KBM-7 (cell line): Measurements from ENCODE around the gene CC2D1B.
"Not testable (repeated sequence)": the region's sequence is repeated elsewhere in the genome, so short reads cannot be mapped to it uniquely, and the experiment has no call there.

Source experiments
- DNase-seq: peaks from one replicate; pipeline ENCODE4 v3.0.0-alpha.2; 2015
- in situ Hi-C: fragments of 300-500 bp; cut with MboI; formaldehyde crosslinking; loops from 2 replicates; pipeline ENCODE4 v1.14.3; 2020; ENCODE audit warnings: low sequenced_read_pairs, low pct_unique_long_range_greater_than_20kb, mixed read lengths

Gene CC2D1B, protein sequence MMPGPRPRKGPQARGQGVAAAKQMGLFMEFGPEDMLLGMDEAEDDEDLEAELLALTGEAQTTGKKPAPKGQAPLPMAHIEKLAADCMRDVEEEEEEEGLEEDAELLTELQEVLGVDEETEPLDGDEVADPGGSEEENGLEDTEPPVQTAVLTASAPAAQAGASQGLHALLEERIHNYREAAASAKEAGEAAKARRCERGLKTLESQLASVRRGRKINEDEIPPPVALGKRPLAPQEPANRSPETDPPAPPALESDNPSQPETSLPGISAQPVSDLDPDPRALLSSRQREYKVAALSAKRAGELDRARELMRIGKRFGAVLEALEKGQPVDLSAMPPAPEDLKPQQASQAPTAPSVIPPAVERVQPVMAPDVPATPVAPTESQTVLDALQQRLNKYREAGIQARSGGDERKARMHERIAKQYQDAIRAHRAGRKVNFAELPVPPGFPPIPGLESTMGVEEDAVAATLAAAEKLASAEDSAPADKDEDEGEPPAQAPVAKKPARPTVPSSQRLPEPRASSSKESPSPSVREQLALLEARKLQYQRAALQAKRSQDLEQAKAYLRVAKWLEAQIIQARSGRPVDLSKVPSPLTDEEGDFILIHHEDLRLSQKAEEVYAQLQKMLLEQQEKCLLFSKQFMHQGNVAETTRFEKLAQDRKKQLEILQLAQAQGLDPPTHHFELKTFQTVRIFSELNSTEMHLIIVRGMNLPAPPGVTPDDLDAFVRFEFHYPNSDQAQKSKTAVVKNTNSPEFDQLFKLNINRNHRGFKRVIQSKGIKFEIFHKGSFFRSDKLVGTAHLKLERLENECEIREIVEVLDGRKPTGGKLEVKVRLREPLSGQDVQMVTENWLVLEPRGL

DNA sequence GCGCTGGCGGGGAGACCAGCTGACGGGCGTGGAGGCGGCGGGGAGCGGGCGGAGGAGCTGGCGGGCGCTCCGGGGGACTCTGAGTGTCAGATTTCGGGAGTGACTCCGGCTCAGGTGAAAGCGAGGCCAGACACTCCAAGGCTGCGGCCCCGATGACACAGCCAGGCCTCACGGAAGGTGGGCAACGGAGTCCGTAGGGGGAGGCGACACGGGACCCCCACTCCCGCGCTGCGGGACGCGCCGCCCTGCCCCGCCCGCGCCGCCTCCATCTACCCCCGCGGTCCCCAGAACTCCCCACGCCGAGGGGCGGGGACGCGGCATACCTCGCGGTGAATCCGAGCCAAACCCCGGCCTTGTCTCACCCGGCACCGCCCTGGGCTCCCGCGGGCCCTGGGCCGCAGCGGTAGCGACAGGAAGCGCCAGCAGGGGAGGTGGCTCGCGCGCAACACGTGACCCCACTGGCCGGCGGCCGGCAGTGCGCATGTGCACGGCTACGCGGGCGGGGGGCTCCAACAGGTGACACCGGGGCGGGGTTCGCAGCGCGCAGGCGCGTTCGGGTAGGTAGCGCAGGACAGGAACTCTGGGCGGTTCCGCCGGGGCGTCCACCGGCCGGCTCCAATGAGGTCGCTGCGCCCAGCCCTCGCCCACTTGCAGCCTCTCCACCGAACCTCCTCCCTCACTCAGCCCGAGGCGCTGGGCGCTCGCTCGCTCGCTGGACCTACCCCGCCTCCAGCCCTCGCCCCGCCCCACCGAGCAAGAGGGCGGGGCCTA lies at the start of gene CC2D1B:
Gene CC2D1B, minus strand, starts transcription at position 460 of the 771 bp plus-strand sequence. CDS start 1,585 bp downstream, outside the sequence.
- in situ Hi-C loops, result no loop called here
- DNase-seq, result peak; percentile 99

DNA sequence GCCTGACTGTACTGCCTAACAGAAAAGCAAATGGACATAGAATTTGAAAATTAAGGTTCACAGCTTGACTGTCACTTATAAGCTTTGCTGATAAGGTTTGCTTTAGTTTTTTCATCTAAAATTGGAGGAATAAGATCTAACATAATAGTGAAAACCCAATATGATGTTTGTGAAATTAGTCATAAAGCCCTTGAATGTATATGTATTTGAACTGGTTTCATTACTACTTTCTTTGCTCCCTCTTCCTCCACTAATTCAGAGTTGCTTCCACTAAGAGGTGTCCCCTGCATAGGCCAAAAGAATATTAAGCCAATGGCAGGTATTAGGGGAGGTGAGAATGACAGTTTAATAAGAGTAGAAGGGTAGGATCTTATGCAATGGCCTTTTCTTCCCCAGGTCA lies 48.9 kb upstream of the CC2D1B start:
- no peak for DNase-seq
- in situ Hi-C loops, result loop anchor here (25.0 kb wide), 1 partner anchor 272 kb away; the partner anchor contains the start of gene COA7

DNA sequence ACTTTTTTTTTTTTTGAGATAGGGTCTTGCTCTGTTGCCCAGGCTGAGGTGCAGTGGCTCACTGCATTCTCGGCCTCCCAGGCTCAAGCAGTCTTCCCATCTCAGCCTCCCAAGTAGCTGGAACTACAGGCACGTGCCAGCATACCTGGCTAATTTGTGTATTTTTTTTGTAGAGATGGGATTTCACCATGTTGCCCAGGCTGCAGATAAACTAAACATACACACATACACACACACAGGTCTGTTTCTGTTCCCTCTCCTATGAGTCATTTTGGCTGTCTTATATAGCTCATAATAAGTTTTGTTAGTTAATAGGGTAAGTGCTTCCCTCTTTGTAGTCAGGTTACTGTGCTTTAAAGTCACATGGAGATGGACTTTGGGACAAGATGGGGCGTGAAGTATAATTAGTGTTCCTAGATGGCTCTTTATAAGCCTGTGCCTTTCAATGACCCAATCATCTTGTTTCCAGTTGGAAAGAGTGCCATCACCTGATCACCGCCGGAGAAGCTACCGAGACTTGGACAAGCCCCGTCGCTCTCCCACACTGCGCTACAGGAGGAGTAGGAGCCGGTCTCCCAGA lies 47.5 kb upstream of the CC2D1B start:
- in situ Hi-C loops, result loop anchor here (25.0 kb wide), 1 partner anchor 274 kb away; the partner anchor contains the start of gene COA7

DNA sequence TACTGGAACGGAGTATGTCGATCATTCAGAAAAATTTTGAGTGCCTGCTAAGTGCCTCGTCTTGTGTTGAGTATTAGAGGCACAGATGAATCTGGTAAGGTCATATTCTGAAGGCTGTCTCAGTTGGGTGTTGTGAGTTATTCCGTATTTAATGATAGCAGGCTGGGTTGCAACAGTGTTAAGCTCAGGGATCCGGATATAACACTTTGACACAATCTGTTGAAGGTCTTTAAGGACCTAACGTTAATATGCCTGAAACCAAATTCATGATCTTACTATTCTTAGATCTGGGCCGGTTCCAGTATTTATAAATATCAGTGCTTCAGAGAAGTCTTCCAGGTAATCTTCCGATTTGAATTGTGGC lies 39.0 kb upstream of the CC2D1B start:
- in situ Hi-C loops, result loop anchor here (25.0 kb wide), 1 partner anchor 282 kb away; the partner anchor contains the start of gene COA7
- no peak for DNase-seq

More for the DNA sequence above, 47.5 kb upstream of the CC2D1B start:
- no peak for DNase-seq

DNA sequence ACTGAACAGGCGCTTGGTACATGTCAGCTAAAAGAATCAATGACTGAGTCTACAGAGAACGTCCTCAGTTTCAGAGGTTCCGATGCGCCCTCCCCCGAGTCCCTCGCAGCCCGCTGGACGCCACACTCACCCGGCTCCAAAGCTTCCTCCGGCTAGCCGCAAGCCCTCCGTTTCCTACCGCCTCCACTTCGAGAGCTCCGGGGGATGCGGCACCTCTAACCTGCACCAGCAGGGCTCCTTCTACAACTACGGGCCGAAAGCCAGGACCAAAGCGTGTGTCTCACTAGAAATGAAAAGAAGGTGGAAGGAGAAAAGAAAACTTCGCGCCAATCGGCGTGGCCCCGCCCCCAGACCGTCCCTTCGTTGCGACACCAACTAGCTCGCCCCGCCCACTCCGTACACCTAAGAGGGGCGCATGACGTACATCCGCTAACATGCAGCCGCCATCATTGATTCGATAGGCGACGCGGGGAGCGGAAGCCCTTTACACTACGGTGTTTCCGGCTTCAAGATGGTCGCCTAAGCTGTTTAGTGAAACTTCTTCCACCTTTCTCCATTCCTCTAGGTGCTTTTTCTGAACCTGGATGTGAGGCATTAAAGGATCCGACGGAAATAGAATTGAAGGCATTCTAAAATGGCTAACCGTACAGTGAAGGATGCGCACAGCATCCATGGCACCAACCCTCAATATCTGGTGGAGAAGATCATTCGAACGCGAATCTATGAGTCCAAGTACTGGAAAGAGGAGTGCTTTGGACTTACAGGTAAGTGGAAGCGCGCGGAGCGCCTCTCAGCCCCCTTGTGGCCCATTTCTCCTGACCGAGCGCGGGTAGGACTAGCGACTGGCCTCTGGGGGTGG lies 38.3 kb upstream of the CC2D1B start, which contains the start of the genes ORC1 and PRPF38A:
Gene ORC1, minus strand, starts transcription at position 308 of the 859 bp plus-strand sequence. CDS start 2,200 bp downstream, outside the sequence.
Gene PRPF38A, plus strand, starts transcription at position 487 of the 859 bp plus-strand sequence. Its CDS starts 148 bp downstream, at position 635.
- peak; percentile 97 for DNase-seq
- in situ Hi-C loops, result loop anchor here (25.0 kb wide), 1 partner anchor 283 kb away; the partner anchor contains the start of gene COA7

DNA sequence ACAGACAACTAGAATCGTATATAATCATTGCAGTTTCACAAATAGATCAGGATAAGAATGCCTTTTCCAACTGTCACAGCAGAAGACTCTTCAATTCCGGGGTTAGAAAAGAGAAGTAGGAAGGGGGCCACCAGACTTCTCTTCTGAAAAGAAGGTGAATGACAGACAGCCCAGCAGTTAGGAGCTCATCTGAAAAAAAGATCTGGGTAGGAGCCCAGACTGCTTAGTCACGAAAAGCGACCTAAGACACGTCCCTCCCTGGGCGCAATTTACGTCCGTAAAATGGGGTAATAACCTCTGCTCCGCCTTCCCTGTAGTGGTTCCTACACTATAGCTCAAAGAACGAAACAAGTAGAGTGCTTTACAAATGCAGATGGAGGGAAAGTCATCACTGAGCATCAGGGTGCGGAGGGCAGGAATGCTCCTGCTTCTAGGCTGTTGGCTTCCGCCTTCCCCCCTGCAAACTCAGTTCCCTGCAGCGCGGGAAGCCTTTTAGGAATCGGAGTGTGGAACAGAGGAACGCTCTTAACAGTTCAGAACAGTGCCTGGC lies 37.6 kb upstream of the CC2D1B start:
- in situ Hi-C loops, result loop anchor here (25.0 kb wide), 1 partner anchor 284 kb away; the partner anchor contains the start of gene COA7

DNA sequence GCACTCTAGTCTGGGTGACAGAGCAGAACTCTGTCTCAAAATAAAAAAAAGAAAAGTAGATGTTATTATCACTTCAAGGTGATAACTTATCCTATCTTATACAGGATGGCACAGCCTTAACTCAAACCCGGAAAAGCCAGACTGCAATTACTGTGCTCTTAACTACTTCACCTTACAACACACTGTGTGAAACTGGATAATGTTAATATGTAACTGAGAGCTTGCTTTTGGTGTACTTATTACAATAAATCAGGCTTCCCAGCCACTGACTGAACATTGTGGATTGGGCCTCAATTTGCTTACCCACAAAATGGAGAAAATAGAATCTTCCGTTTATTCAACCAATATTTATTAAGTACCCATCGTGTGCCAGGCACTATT lies 36.8 kb upstream of the CC2D1B start:
- in situ Hi-C loops, result loop anchor here (25.0 kb wide), 1 partner anchor 284 kb away; the partner anchor contains the start of gene COA7
- DNase-seq, result no peak

More for the DNA sequence above, 37.6 kb upstream of the CC2D1B start:
- peak; percentile 79 for DNase-seq

DNA sequence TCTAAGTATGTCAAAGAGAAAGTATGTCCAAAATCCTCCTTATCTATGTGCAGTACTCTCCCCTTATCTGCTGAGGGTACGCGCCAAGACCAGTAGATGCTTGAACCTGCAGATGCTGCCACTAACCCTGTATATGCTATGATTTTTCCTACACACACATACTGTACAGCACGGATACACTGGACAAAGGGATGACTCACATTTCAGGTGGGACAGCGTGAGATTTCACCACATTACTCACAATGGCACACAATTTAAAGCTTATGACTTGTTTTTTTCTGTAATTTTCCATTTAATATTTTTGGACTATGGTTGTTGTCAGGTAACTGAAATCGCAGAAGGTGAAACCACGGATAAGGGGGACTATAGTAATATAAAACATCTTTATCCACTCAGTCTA lies 34.1 kb upstream of the CC2D1B start:
- in situ Hi-C loops, result loop anchor here (25.0 kb wide), 1 partner anchor 287 kb away; the partner anchor contains the start of gene COA7

DNA sequence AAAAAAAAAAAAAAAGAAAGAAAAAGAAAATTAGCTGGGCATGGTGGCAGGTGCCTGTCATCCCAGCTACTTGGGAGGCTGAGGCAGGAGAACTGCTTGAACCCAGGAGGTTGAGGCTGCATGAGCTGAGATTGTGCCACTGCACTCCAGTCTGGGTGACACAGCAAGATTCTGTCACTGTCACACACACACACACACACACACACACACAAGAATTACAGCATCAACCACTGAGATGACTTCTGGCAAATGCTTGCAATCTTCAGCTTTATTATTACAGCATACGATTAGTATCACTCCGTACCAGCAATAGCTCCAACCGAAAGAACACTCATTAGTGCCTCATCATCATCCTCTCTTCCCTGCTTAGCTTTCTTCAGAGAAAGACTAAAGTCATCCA lies 33.6 kb upstream of the CC2D1B start:
- no peak for DNase-seq
- in situ Hi-C loops, result loop anchor here (25.0 kb wide), 1 partner anchor 288 kb away; the partner anchor contains the start of gene COA7

More for the DNA sequence above, 34.1 kb upstream of the CC2D1B start:
- DNase-seq, result no peak

DNA sequence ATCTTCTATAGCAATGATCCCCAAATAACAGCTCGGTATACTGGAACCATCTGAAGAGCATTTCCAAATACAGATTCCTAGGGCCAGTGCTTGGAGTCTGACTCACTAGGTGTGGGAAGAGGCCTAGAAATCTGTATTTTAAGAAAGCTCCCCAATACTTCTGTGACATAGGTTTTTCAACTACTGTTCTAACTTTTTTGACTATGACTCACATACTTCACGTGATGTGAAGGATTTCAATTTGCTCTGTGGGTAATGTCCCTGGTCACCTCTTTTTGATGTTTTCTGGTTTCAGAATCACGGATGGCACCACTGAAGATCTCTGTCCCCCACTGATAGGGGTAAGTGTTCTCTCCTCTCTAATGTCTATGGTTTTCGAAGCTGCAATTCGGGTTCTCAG lies 27.2 kb upstream of the CC2D1B start:
- in situ Hi-C loops, result no loop called here

DNA sequence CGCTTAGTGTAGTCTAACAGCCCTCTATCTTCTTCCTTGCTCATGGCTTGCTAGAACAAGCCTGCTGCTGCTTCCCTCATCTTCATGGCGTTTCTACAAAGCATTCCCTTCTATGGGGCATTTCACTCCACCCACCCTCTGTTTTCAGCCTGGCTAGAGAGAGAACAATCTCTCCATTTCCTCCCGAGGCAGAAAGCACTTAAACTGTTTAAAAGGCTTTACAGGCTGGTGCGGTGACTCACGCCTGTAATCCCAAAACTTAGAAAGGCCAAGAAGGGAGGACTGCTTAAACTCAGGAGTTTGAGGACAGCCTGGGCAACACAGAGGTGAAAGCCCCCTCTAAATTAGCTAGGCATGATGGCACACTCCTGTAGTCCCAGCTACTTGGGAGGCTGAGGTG lies 20.5 kb upstream of the CC2D1B start:
- in situ Hi-C loops, result no loop called here
- no peak for DNase-seq

More for the DNA sequence above, 27.2 kb upstream of the CC2D1B start:
- DNase-seq, result no peak

DNA sequence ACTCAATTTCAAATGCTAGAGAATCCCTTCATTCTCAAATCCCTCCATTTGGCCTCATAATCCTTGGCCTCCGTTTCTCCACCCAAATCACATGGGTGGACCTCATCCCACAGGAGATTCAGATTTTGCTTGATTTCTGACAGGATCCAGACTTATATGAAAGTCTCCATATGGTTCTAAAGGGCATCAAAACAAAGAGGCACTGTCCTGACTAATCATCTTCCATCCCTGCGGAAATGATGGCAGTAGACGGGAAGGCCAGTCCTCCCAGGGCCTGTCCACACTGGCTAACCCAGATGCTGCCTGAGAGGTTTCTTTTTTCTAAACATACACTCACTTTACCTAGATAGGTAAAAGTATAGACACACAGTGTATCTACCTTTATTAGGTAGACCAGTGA lies 19.4 kb upstream of the CC2D1B start:
- in situ Hi-C loops, result no loop called here
- no peak for DNase-seq

DNA sequence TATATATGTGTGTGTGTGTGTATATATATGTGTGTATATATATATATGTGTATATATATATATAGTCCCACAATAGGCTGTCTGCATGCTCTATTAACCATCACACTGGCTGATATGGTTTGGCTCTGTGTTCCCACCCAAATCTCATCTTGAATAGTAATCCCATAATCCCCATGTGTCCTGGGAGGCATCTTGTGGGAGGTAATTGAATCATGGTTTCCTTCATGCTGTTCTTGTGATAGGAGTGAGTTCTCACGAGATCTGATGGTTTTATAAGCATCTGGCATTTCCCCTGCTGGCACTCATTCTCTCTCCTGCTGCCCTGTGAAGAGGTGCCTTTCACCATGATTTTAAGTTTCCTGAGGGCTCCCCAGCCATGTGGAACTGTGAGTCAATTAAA lies 3.8 kb upstream of the CC2D1B start:
- DNase-seq, in situ Hi-C loops: not testable (repeated sequence)

DNA sequence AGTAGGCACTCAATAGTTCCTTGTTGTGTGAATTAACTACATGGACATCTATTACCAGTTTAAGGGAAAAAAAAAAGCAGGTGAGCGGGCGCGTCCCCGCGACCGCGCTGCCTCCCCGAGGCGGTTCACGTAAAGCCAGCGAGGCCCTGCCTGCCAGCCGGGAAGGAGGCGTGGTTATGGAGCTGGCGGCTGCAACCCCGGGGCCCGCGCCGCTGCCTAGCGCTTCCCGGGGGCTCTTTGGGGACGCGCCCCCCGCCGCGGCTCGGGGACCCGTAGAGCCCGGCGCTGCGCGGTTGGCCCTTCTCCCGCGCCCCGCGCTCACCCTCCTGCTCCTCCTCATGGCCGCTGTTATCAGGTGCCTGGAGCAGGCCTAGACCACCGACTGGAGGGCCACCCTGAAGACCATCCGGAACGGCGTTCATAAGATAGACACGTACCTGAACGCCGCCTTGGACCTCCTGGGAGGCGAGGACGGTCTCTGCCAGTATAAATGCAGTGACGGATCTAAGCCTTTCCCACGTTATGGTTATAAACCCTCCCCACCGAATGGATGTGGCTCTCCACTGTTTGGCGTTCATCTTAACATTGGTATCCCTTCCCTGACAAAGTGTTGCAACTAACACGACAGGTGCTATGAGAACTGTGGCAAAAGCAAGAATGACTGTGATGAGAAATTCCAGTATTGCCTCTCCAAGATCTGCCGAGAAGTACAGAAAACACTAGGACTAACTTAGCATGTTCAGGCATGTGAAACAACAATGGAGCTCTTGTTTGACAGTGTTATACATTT lies 2.6 kb upstream of the CC2D1B start:
- in situ Hi-C loops, result no loop called here
- peak; percentile 74 for DNase-seq

DNA sequence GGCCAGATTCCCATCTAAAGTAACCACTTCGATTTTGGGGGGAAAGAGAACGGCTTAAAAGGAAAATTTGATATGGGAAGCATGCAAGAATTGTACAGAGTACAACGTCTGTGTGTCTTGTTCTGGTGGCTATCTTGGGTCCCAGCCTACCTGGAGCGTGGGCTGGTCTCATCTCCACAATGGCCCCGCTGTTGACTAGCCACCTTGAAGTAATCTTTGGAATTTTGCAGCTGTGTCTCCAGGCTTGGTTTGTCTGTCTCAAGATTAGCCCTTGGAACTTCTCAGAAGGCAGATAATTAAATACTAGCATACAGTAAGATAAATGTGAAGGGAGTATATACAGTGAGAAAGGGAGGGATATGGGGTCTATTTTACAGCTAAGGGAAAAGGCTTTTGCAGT lies 1.3 kb upstream of the CC2D1B start:
- DNase-seq, result no peak
- in situ Hi-C loops, result no loop called here

DNA sequence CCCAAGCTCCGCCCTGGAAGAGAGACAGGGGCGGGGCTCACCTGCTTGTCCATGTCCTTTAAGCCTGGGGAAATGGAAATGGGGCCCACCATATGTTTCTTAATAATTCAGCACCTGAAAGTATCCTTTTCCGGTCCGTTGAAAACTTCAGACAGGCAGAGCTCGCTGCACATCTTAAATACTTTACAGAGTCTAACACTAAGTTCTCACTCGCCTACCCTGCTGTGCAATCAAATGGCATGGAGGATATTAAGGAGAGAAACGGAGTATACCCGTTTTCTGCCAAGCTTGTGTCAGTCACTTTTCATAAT lies 467 bp upstream of the CC2D1B start:
- DNase-seq, result no peak
- in situ Hi-C loops, result no loop called here
